RWPE2 (cell line): ENCODE measurements around the gene XAB2.

Experiments used
- ATAC-seq: fragments of 200-7000 bp; cut with Tn5 transposase; 3 replicates; pipeline ENCODE4 v1.9.1; 2021; ENCODE audit warnings: low read depth
- DNase-seq: peaks from one replicate; pipeline ENCODE4 v3.0.0-alpha.2; 2020; ENCODE audit warnings: low spot score
- H3K27ac ChIP-seq: fragments of 450-650 bp; 2 replicates; pipeline ENCODE4 v1.5.1; 2017; ENCODE audit warnings: mild to moderate bottlenecking; ENCODE audit not compliant: poor library complexity, severe bottlenecking
- H3K27me3 ChIP-seq: fragments of 250-450 bp; sonication (Bioruptor Pico); 2 replicates; pipeline ENCODE4 v1.5.1; 2021; ENCODE audit warnings: mild to moderate bottlenecking, moderate library complexity; ENCODE audit not compliant: insufficient read depth, poor library complexity, severe bottlenecking
- H3K36me3 ChIP-seq: fragments of 250-450 bp; sonication (Bioruptor Pico); 2 replicates; pipeline ENCODE4 v1.5.1; 2020; ENCODE audit warnings: low read depth, mild to moderate bottlenecking, moderate library complexity
- H3K4me1 ChIP-seq: fragments of 250-450 bp; sonication (Bioruptor Pico); 2 replicates; pipeline ENCODE4 v1.5.1; 2021; ENCODE audit warnings: mild to moderate bottlenecking, moderate library complexity; ENCODE audit not compliant: insufficient read depth, poor library complexity, severe bottlenecking
- H3K4me3 ChIP-seq: fragments of 250-450 bp; sonication (Bioruptor Pico); 2 replicates; pipeline ENCODE4 v1.5.1; 2021; ENCODE audit warnings: mild to moderate bottlenecking, moderate library complexity; ENCODE audit not compliant: severe bottlenecking
- H3K9me3 ChIP-seq: fragments of 250-450 bp; sonication (Bioruptor Pico); 2 replicates; pipeline ENCODE4 v1.5.1; 2021; ENCODE audit warnings: mild to moderate bottlenecking, moderate library complexity; ENCODE audit not compliant: severe bottlenecking
- TF ChIP-seq, protein P1 (sequence below): fragments of 450-650 bp; IDR thresholded peaks from one replicate; pipeline ENCODE4 v1.5.1; 2017; ENCODE audit warnings: mild to moderate bottlenecking, moderate library complexity; ENCODE audit not compliant: poor library complexity, severe bottlenecking

The XAB2 gene

DNA sequence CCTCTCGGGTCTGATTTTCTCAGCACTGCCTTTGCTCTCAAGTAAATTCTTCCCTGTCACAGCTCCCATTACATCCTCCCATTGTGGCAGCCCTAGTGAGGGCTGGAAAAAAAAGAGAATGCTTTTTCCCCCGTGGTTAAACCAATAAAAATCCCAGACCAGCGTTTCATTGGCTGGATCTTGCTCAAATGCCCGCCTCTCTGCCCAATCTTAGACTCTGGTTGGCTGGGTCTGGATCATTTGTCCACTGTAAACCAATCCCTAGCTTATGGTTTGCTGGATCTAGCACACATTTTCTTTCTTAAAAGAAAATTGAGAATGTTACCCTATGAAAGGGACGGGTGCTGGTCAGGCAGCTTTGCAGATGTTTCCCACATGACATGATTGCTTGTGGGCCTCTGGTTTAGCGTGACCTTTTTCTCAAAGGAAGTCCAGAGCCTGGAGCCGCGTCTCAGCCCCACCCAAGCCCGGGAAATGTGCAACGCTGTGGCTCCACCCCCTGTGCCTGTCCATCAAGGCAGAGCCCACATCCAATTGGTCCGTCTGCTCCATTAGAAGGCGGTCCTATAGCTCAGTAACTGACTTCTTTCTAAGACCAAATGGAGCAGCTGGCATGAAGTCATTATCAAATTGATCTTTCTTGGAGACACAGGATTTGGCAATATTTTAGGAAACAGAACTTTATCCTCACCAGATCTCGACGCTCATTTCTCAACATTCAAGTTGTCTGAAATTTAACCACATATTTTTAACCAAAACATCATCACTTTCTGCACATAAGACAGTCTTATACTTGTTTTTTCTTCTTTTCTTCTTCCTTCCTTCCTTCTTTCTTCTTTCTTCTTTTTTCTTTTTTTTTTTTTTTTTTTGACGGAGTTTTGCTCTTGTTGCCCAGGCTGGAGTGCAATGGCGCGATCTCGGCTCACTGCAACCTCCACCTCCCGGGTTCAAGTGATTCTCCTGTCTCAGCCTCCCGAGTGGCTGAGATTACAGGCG is 45.0 kb upstream of the XAB2 start:
- no peak overlapping the region for H3K4me3 ChIP-seq
- H3K36me3 ChIP-seq = no peaks in the 10 kb centered on the region

GRCh38 chr19:7672522-7672921 is 43.2 kb upstream of the XAB2 start:
- Histone ChIP-seq H3K4me3 (no peak overlapping the region), H3K9me3 (no peaks in the 10 kb centered on the region), H3K27ac (no peak overlapping the region), H3K27me3 (peaks cover 7% of the 10 kb centered on the region), H3K4me1 (no peaks in the 10 kb centered on the region), H3K36me3 (no peaks in the 10 kb centered on the region)
- no peak for ATAC-seq
- TF ChIP-seq, protein P1, sequence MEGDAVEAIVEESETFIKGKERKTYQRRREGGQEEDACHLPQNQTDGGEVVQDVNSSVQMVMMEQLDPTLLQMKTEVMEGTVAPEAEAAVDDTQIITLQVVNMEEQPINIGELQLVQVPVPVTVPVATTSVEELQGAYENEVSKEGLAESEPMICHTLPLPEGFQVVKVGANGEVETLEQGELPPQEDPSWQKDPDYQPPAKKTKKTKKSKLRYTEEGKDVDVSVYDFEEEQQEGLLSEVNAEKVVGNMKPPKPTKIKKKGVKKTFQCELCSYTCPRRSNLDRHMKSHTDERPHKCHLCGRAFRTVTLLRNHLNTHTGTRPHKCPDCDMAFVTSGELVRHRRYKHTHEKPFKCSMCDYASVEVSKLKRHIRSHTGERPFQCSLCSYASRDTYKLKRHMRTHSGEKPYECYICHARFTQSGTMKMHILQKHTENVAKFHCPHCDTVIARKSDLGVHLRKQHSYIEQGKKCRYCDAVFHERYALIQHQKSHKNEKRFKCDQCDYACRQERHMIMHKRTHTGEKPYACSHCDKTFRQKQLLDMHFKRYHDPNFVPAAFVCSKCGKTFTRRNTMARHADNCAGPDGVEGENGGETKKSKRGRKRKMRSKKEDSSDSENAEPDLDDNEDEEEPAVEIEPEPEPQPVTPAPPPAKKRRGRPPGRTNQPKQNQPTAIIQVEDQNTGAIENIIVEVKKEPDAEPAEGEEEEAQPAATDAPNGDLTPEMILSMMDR = no peak
- no peak for DNase-seq

More for the DNA sequence above, 45.0 kb upstream of the XAB2 start:
- Histone ChIP-seq H3K4me1 (no peaks in the 10 kb centered on the region), H3K9me3 (no peaks in the 10 kb centered on the region), H3K27ac (no peak overlapping the region), H3K27me3 (peaks cover 7% of the 10 kb centered on the region)
- TF ChIP-seq, protein P1 = no peak
- ATAC-seq (peak; percentile 81; the same call in 2 of the 3 replicates), DNase-seq (no peak)

DNA sequence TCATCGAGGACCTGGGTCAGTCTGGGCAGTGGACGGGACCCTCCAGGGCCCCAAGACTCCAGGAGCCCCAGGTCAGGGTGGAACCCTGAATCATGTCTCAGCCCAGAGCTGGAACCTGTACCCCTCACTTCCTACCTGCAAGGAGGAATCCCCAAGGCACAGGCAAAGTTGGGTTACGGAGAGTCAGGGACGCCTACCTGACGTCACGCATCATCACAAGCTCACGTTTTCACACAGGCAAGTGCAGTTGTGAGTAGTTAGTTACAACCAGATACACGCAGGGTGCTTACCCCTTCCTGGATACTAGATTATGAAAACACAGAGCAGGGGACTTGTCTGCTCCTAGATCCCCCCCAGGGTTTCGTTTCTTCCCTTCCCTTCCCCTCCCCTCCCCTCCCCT is 41.4 kb upstream of the XAB2 start:
- Histone ChIP-seq H3K36me3 (no peaks in the 10 kb centered on the region), H3K9me3 (no peaks in the 10 kb centered on the region), H3K4me3 (no peak overlapping the region), H3K27me3 (peaks cover 7% of the 10 kb centered on the region), H3K27ac (no peak overlapping the region), H3K4me1 (no peaks in the 10 kb centered on the region)
- DNase-seq = no peak
- no peak for ATAC-seq
- TF ChIP-seq, protein P1 = no peak

- TF ChIP-seq, protein P1 = no peak
- H3K27ac ChIP-seq = no peak overlapping the region
- peak overlapping the region; percentile 5 for H3K4me3 ChIP-seq
These were observed 40.9 kb upstream of the XAB2 start for GRCh38 chr19:7670150-7670783.

More at GRCh38 chr19:7670150-7670783, 40.9 kb upstream of the XAB2 start:
- DNase-seq = no peak
- Histone ChIP-seq H3K36me3 (no peaks in the 10 kb centered on the region), H3K9me3 (no peaks in the 10 kb centered on the region), H3K27me3 (peaks cover 7% of the 10 kb centered on the region), H3K4me1 (no peaks in the 10 kb centered on the region)
- ATAC-seq = no peak
